Measurements from ENCODE around the gene TSPYL2. TPM values are rescaled to one million over a fixed set of nuclear protein-coding genes. Genes with fewer than 3 reads are reported as not detected.
A peak's percentile ranks its signal among the peaks of the same experiment; 100 is the strongest.

TSPYL2 gene
- total RNA-seq, 3 donors from 2014 or later (not counting 1 experiment from before 2014, with no cell fraction given) = 103 to 318 (median 139) TPM

- Mint-ChIP-seq H3K9me3 (peaks cover 0 to 2% of the 10 kb centered on the region in 2 donors), H3K36me3 (no peaks in the 10 kb centered on the region), H3K27me3 (ENCODE audit: low read depth in 2 of 2) (no peaks in the 10 kb centered on the region), H3K4me3 (no peak overlapping the region), H3K27ac (peak overlapping the region in 1 of 2 donors; percentile 47), H3K4me1 (peaks cover 17 to 20% of the 10 kb centered on the region in 2 donors)
- H3K36me3 ChIP-seq (ENCODE audit: control insufficient read depth, insufficient read depth, low read length) = no peaks in the 10 kb centered on the region
- no peak for TF ChIP-seq CTCF (IDR thresholded peaks at IDR 0.05)
- ATAC-seq (no peak), DNase-seq (no peak)
- intact Hi-C loops (cut with micrococcal nuclease) = no loop called here
- no peak overlapping the region for H3K4me3 ChIP-seq (ENCODE audit: low read length)
- H3K27me3 ChIP-seq (ENCODE audit: control insufficient read depth, insufficient read depth, low read length) = no peaks in the 10 kb centered on the region
- no peak overlapping the region for H3K27ac ChIP-seq (ENCODE audit: low read length)
- H3K9me3 ChIP-seq (ENCODE audit: control insufficient read depth, insufficient read depth, low read length) = no peaks in the 10 kb centered on the region
- no peaks in the 10 kb centered on the region for H3K4me1 ChIP-seq (ENCODE audit: control insufficient read depth, insufficient read depth, low read length)
These were observed 43.3 kb downstream of the TSPYL2 start for GRCh38 chrX:53125506-53125905.

GRCh38 chrX:53126377-53126776 is 44.2 kb downstream of the TSPYL2 start:
- ATAC-seq (no peak), DNase-seq (no peak)
- no peak overlapping the region for H3K27ac Mint-ChIP-seq
- Histone ChIP-seq H3K9me3 (ENCODE audit: control insufficient read depth, insufficient read depth, low read length) (no peaks in the 10 kb centered on the region), H3K4me3 (ENCODE audit: low read length) (no peak overlapping the region), H3K4me1 (ENCODE audit: control insufficient read depth, insufficient read depth, low read length) (no peaks in the 10 kb centered on the region), H3K27me3 (ENCODE audit: control insufficient read depth, insufficient read depth, low read length) (no peaks in the 10 kb centered on the region), H3K27ac (ENCODE audit: low read length) (no peak overlapping the region), H3K36me3 (ENCODE audit: control insufficient read depth, insufficient read depth, low read length) (no peaks in the 10 kb centered on the region)
- H3K36me3 Mint-ChIP-seq = no peaks in the 10 kb centered on the region
- peaks cover 17 to 20% of the 10 kb centered on the region in 2 donors for H3K4me1 Mint-ChIP-seq
- intact Hi-C loops (cut with micrococcal nuclease) = no loop called here
- peaks cover 0 to 2% of the 10 kb centered on the region in 2 donors for H3K9me3 Mint-ChIP-seq
- no peak overlapping the region for H3K4me3 Mint-ChIP-seq
- no peaks in the 10 kb centered on the region for H3K27me3 Mint-ChIP-seq (ENCODE audit: low read depth in 2 of 2)
- WGBS (ENCODE audit: insufficient coverage) = no CpG with 5 or more reads among the region's 2 CpGs
- TF ChIP-seq CTCF (IDR thresholded peaks at IDR 0.05) = no peak

GRCh38 chrX:53128097-53128749 is 46.1 kb downstream of the TSPYL2 start:
- Histone ChIP-seq H3K27me3 (ENCODE audit: control insufficient read depth, insufficient read depth, low read length) (no peaks in the 10 kb centered on the region), H3K36me3 (ENCODE audit: control insufficient read depth, insufficient read depth, low read length) (no peaks in the 10 kb centered on the region), H3K9me3 (ENCODE audit: control insufficient read depth, insufficient read depth, low read length) (no peaks in the 10 kb centered on the region), H3K4me1 (ENCODE audit: control insufficient read depth, insufficient read depth, low read length) (no peaks in the 10 kb centered on the region), H3K27ac (ENCODE audit: low read length) (no peak overlapping the region), H3K4me3 (ENCODE audit: low read length) (no peak overlapping the region)
- Mint-ChIP-seq H3K9me3 (peaks cover 0 to 2% of the 10 kb centered on the region in 2 donors), H3K27me3 (ENCODE audit: low read depth in 2 of 2) (no peaks in the 10 kb centered on the region), H3K4me1 (peaks cover 17 to 20% of the 10 kb centered on the region in 2 donors), H3K4me3 (no peak overlapping the region), H3K36me3 (no peaks in the 10 kb centered on the region), H3K27ac (no peak overlapping the region)
- DNase-seq (no peak), ATAC-seq (no peak)
- WGBS (ENCODE audit: insufficient coverage) = 96% methylated on average over 3 of the region's 3 CpGs
- TF ChIP-seq CTCF (IDR thresholded peaks at IDR 0.05) = no peak
- intact Hi-C loops (cut with micrococcal nuclease) = no loop called here

- Mint-ChIP-seq H3K27me3 (ENCODE audit: low read depth in 2 of 2) (no peaks in the 10 kb centered on the region), H3K4me3 (no peak overlapping the region), H3K9me3 (no peaks in the 10 kb centered on the region), H3K4me1 (no peaks in the 10 kb centered on the region), H3K27ac (no peak overlapping the region), H3K36me3 (no peaks in the 10 kb centered on the region)
- H3K9me3 ChIP-seq (ENCODE audit: control insufficient read depth, insufficient read depth, low read length) = no peaks in the 10 kb centered on the region
- 95% methylated on average over 3 of the region's 4 CpGs for WGBS (ENCODE audit: insufficient coverage)
- no peaks in the 10 kb centered on the region for H3K4me1 ChIP-seq (ENCODE audit: control insufficient read depth, insufficient read depth, low read length)
- no peaks in the 10 kb centered on the region for H3K36me3 ChIP-seq (ENCODE audit: control insufficient read depth, insufficient read depth, low read length)
- DNase-seq (no peak), ATAC-seq (no peak)
- H3K4me3 ChIP-seq (ENCODE audit: low read length) = no peak overlapping the region
- no peak overlapping the region for H3K27ac ChIP-seq (ENCODE audit: low read length)
- H3K27me3 ChIP-seq (ENCODE audit: control insufficient read depth, insufficient read depth, low read length) = no peaks in the 10 kb centered on the region
- intact Hi-C loops (cut with micrococcal nuclease) = no loop called here
- no peak for TF ChIP-seq CTCF (IDR thresholded peaks at IDR 0.05)
These were observed 51.2 kb downstream of the TSPYL2 start for GRCh38 chrX:53133400-53133799.
